Osteoblast (primary cell): ENCODE data around the gene CMIP. TPM values are rescaled to one million over a fixed set of nuclear protein-coding genes. Genes with fewer than 3 reads are reported as not detected.

Experiments
- DNase-seq: peaks from one replicate; pipeline ENCODE4 v3.0.0; 2011; ENCODE audit warnings: low spot score, mixed read lengths; ENCODE audit not compliant: insufficient read length; ENCODE audit errors: missing footprints
- H2AFZ ChIP-seq: 2 replicates; pipeline ENCODE4 v1.6.0; 2011; ENCODE audit warnings: mild to moderate bottlenecking, low read length
- H3K27ac ChIP-seq: 2 replicates; pipeline ENCODE4 v1.5.1; 2011; ENCODE audit warnings: mild to moderate bottlenecking, low read depth, low read length, moderate library complexity
- H3K27me3 ChIP-seq: 2 replicates; pipeline ENCODE4 v1.6.0; 2012; ENCODE audit warnings: mild to moderate bottlenecking, control low read depth, inconsistent platforms, low read length, moderate library complexity; ENCODE audit not compliant: insufficient read depth
- H3K36me3 ChIP-seq: 2 replicates; pipeline ENCODE4 v1.5.1; 2011; ENCODE audit warnings: mild to moderate bottlenecking, low read length, control low read depth, moderate library complexity; ENCODE audit not compliant: insufficient read depth
- H3K4me1 ChIP-seq: 2 replicates; pipeline ENCODE4 v1.5.1; 2011; ENCODE audit warnings: mild to moderate bottlenecking, low read length, control low read depth, moderate library complexity; ENCODE audit not compliant: insufficient read depth
- H3K4me2 ChIP-seq: 2 replicates; pipeline ENCODE4 v1.6.0; 2011; ENCODE audit warnings: mild to moderate bottlenecking, low read length; ENCODE audit not compliant: insufficient read depth
- H3K4me3 ChIP-seq: fragments of 200-600 bp; sonication (generic); 3 replicates; pipeline ENCODE4 v1.5.1; 2012; ENCODE audit warnings: mild to moderate bottlenecking, low read length, inconsistent platforms; ENCODE audit not compliant: insufficient read depth
- H3K79me2 ChIP-seq: 2 replicates; pipeline ENCODE4 v1.6.0; 2012; ENCODE audit warnings: mild to moderate bottlenecking, low read length, control low read depth, inconsistent platforms; ENCODE audit not compliant: insufficient read depth
- H3K9me3 ChIP-seq: 2 replicates; pipeline ENCODE4 v1.5.1; 2011; ENCODE audit warnings: low read depth, low read length, control low read depth
- H4K20me1 ChIP-seq: 2 replicates; pipeline ENCODE4 v1.6.0; 2012; ENCODE audit warnings: mild to moderate bottlenecking, low read length, control low read depth; ENCODE audit not compliant: insufficient read depth
- CTCF ChIP-seq: IDR thresholded peaks from 2 replicates; pipeline ENCODE4 v1.5.1; 2011; ENCODE audit warnings: mild to moderate bottlenecking, low read depth, low read length, moderate library complexity; ENCODE audit errors: extremely low read depth
- total RNA-seq: library from RNA; depleted of rRNA; stranded (reverse); fragments of >200 nt; gene quantifications from 2 replicates; pipeline ENCODE4 v1.2.3, GENCODE V29; 2012

The CMIP gene
- total RNA-seq, 1 donor = 8.3 TPM

- DNase-seq = peak; percentile 98
- Histone ChIP-seq H3K4me2 (peak overlapping the region; percentile 23), H3K36me3 (peaks cover 17% of the 10 kb centered on the region), H3K4me3 (no peak overlapping the region), H4K20me1 (peaks cover 3% of the 10 kb centered on the region), H3K27ac (peak overlapping the region; percentile 40), H2AFZ (no peak overlapping the region), H3K27me3 (no peaks in the 10 kb centered on the region), H3K79me2 (no peaks in the 10 kb centered on the region), H3K4me1 (peaks cover 12% of the 10 kb centered on the region), H3K9me3 (no peaks in the 10 kb centered on the region)
- TF ChIP-seq CTCF = no peak
Measured at GRCh38 chr16:81711657-81712319, 267.2 kb downstream of the CMIP start.

GRCh38 chr16:81712681-81713080, 268.1 kb downstream of the CMIP start:
- no peak for DNase-seq
- no peaks in the 10 kb centered on the region for H3K9me3 ChIP-seq
- no peaks in the 10 kb centered on the region for H3K79me2 ChIP-seq
- H3K4me2 ChIP-seq = no peak overlapping the region
- no peak overlapping the region for H2AFZ ChIP-seq
- H3K36me3 ChIP-seq = peaks cover 11% of the 10 kb centered on the region
- H3K27ac ChIP-seq = no peak overlapping the region
- no peaks in the 10 kb centered on the region for H3K27me3 ChIP-seq
- H3K4me1 ChIP-seq = peaks cover 12% of the 10 kb centered on the region
- H4K20me1 ChIP-seq = peaks cover 3% of the 10 kb centered on the region
- H3K4me3 ChIP-seq = no peak overlapping the region
- TF ChIP-seq CTCF = no peak

GRCh38 chr16:81713295-81713772, 268.7 kb downstream of the CMIP start:
- TF ChIP-seq CTCF = no peak
- H3K4me1 ChIP-seq = peaks cover 12% of the 10 kb centered on the region
- H3K4me3 ChIP-seq = no peak overlapping the region
- no peaks in the 10 kb centered on the region for H3K79me2 ChIP-seq
- DNase-seq = no peak
- peaks cover 3% of the 10 kb centered on the region for H4K20me1 ChIP-seq
- no peaks in the 10 kb centered on the region for H3K27me3 ChIP-seq
- H3K9me3 ChIP-seq = no peaks in the 10 kb centered on the region
- peaks cover 11% of the 10 kb centered on the region for H3K36me3 ChIP-seq
- H2AFZ ChIP-seq = no peak overlapping the region
- H3K4me2 ChIP-seq = no peak overlapping the region
- no peak overlapping the region for H3K27ac ChIP-seq

- Histone ChIP-seq H3K27me3 (no peaks in the 10 kb centered on the region), H4K20me1 (peaks cover 3% of the 10 kb centered on the region), H3K4me2 (no peak overlapping the region), H3K4me1 (peaks cover 12% of the 10 kb centered on the region), H2AFZ (no peak overlapping the region), H3K27ac (no peak overlapping the region), H3K79me2 (no peaks in the 10 kb centered on the region), H3K36me3 (peaks cover 7% of the 10 kb centered on the region), H3K9me3 (no peaks in the 10 kb centered on the region), H3K4me3 (no peak overlapping the region)
- no peak for DNase-seq
- no peak for TF ChIP-seq CTCF
Measured at GRCh38 chr16:81713796-81714195, 269.2 kb downstream of the CMIP start.
